DMS 273 treated with DMSO at 0.1 percent for 48 hours (cell line): ENCODE data around the gene DNAJB7.
"Not testable (repeated sequence)": the region's sequence is repeated elsewhere in the genome, so short reads cannot be mapped to it uniquely, and the experiment has no call there.

Source experiments
- DNase-seq: peaks from one replicate; lab custom pipeline; 2025; lab: John Stamatoyannopoulos, UW

DNAJB7 gene

GRCh38 chr22:40844951-40845350, 17.0 kb downstream of the DNAJB7 start:
- no peak for DNase-seq

DNA sequence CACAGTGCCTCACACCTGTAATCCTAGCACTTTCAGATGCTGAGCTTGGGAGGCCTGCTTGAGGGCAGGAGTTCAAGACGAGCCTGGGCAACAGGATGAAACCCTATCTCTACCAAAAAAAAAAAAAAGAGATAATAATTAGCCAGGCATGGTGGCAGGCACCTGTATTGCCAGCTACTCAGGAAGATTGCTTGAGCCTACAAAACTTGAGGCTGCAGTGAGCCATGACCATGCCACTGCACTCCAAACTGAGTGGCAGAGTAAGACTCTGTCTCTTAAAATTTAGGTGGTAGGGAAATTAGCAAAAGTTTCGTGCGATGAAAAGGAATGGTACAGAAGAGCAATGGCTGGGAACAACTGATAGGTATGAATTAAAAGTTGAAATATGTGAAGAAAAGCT, 23.4 kb downstream of the DNAJB7 start:
- no peak for DNase-seq

DNA sequence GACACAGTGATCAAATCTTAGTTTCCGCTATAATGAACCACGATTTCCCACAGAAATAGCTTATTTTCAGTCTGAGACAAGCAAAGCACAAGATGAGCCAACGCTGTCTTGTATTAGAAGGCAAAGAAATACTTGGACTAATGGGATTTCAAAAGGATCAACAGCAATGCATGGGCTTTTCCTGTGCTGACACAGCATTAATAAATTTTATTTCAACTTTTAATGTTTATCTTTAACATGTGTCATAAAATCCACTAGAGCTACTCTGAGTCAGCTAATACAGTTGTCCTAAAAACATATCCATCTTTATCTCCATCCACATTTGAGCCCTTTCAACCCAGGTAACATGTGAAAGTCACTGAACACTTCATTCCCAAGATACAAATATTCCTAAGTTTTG, 27.3 kb downstream of the DNAJB7 start:
- no peak for DNase-seq

DNA sequence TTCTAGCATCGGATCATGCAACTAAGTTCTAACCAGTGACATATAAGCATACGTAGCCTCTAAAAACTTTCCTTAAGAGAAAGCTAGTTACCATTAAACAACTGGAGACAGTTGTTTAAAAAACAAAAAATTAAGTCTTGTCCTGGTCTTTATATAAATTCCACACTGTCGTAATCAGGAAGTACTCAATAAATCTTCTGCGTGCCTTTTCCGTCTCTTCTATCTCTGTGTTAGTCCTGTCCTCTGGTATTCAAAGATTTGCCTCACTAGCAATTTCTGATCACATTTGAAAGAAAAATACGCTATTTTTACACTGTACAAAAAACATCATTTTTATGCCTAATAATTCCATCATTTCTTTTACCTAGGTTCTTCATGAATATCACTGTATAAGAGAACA, 32.8 kb downstream of the DNAJB7 start:
- DNase-seq = no peak

GRCh38 chr22:40826984-40827741, 34.8 kb downstream of the DNAJB7 start:
- no peak for DNase-seq

GRCh38 chr22:40826292-40826691, 35.6 kb downstream of the DNAJB7 start:
- DNase-seq = not testable (repeated sequence)

GRCh38 chr22:40823426-40823825, 38.5 kb downstream of the DNAJB7 start:
- no peak for DNase-seq

DNA sequence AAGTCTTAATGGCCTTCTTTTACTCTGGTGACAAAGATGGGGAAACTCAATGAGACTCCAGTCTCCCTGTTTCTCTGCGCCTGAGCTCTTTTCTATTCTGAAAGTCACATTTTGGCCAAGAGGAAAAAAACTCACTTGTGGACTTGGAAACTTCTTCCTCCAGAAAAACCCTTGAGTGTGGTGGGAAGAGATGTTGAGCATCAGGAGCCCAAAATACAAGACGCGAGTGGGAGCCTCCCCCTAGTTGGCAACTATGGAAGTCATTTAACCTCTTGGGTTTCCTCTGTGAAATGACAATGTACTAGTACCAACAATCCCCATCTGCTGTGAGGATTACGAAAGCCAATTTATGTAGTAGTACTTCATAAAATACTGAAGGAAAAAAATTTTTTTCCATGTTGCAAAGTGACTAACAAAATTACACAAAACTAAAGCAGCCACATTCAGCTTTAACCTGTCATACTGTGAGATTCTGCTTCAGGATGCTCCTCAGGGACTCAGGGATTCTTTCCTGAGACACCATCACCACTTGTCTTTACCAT, 42.2 kb downstream of the DNAJB7 start:
- DNase-seq = peak; percentile 24

- peak; percentile 57 for DNase-seq
Observed at GRCh38 chr22:40818747-40819598, 42.9 kb downstream of the DNAJB7 start, which contains the start of gene SLC25A17. SLC25A17 (minus strand) TSS chr22:40819346; CDS start chr22:40819248, 98 bp downstream.

DNA sequence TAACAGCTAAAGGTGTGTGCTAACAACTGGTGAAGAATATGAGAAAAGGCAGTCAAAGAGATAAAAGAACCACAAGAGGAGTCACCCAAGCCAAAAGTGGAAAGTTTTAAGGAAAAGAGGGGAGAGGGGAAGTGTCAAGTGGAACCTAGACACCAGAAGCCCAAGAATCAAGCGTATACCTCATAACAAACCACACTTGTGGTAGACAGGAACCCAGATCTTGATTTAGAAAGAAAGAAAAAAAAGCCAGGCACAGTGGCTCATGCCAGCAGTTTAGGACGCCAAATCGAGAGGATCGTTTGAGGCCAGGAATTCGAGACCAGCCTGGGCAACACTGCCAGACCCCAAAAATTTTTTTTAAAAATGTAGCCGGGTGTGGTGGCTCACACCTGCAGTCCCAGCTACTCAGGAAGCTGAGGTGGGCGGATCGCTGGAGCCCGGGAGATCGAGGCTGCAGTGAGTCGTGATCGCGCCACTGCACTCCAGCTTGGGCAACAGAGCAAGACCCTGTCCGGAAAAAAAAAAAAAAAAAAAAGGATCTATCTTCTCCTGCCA, 43.6 kb downstream of the DNAJB7 start:
- no peak for DNase-seq

DNA sequence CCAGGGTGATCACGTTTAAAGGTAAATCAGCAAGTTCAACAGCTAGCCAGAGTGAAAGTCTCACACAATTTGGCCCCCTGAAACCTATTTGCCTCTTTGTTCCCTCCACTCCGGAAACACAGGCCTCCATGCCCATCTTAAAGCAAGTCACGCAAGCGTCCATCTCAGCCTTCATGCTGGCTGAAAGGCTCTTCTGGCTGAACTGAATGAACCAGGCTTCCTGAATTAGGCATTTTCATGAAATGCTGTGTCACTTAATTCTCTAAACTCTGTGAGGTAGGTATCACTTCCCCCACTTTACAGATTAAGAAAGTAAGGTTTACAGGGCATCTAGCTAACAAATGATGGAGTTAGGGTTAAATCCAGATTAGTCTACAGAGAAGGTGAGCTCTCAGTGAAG, 44.2 kb downstream of the DNAJB7 start:
- DNase-seq = no peak

GRCh38 chr22:40813912-40814315, 48.0 kb downstream of the DNAJB7 start:
- DNase-seq = no peak
